GM18867 (cell line): Measurements from ENCODE around the gene CNTN1.

Experiments used
- ATAC-seq: cut with Tn5 transposase; IDR thresholded peaks from one replicate; pipeline ENCODE4 v1.9.1; 2021; ENCODE audit warnings: mild to moderate bottlenecking, moderate library complexity; ENCODE audit not compliant: unreplicated experiment

CNTN1 gene

GRCh38 chr12:40834321-40834720, 142.1 kb downstream of the CNTN1 start:
- no peak for ATAC-seq

DNA sequence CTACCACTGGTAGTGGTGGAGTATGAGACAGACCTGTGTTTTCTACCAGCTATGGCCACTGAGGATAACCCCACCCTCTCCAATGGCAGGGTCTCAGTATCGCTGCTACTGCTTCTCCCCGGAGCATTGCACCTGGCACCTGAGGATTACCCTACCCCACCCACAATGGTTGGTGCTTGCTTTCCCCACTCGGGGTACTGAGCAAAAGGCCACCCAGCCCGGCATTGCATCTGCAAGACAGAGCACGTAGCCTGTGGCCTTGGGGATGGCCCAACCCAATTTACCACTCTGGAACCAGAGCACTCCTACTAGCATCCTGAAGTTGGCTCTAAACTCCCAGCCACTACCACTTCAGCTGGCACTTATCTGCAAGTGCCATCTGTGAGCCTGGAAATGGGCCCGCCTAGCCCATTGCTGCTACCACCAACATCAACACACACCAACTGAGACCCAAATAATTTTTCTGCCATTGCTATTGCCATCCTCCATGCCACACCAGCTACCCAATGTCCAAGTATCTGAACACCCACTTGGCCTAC, 145.7 kb downstream of the CNTN1 start:
- no peak for ATAC-seq

GRCh38 chr12:40843495-40843894, 151.3 kb downstream of the CNTN1 start:
- no peak for ATAC-seq

- no peak for ATAC-seq
These were observed 161.0 kb downstream of the CNTN1 start for GRCh38 chr12:40853221-40853620.

GRCh38 chr12:40854604-40855003, 162.4 kb downstream of the CNTN1 start:
- no peak for ATAC-seq

DNA sequence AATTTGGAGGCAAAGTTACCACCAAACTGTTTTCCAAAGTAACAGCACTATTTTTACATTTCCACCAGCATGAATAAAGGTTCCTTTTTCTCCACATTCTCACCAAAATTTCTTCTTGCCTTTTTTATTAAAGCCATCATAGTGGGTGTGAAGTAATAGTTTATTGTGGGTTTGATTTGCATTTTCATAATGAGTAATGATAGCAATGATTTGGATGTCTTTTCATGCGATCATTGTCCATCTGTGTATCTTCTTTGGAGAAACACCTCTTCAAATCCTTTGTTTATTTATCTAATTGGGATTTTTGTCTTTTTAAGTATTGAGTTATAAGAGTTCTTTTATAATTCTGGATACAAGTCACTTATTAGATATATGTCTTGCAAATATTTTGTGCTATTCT, 172.7 kb downstream of the CNTN1 start:
- ATAC-seq: no peak

DNA sequence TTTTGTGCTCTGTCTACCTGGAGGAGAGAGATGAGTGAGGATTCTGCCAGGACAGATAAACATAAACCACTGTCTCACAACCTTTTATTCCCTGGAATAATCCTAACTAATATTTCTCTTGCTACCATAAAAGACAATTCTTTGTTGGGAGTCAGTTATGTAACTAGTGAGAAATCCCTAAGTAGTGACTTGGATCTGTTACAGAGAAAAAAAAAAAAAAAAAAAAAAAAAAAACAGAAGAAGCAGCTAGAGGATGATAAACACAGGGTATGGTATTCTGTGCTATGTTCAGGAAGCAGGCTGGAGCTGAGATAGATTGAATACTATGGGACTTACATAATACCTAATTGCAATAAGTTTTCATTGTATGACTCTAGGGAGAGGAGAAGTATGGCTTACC, 178.7 kb downstream of the CNTN1 start:
- no peak for ATAC-seq

- ATAC-seq: no peak
These were observed 182.6 kb downstream of the CNTN1 start for GRCh38 chr12:40874868-40875267.

- ATAC-seq: no peak
These were observed 197.1 kb downstream of the CNTN1 start for GRCh38 chr12:40889329-40889728.

DNA sequence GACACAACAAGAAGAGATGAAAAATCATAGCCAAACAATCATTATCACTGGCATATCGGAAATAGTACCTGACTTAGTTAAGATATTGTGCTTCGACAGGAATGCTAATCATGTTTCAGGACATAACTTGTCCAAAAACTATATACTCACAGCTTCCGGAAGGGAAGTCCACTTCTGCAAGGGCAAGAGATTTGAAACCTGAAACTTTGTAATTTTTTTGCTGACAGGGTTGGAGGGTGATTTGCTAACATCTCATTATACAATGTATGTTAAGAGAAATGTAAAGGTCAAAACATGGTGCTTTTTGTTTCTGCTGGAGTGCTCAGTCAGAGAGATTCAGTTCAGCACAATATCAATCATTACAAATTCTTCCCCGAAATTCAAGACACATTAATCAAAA, 200.3 kb downstream of the CNTN1 start:
- no peak for ATAC-seq

GRCh38 chr12:40898505-40898904, 206.3 kb downstream of the CNTN1 start:
- no peak for ATAC-seq

GRCh38 chr12:40903040-40903439, 210.8 kb downstream of the CNTN1 start:
- ATAC-seq: no peak

GRCh38 chr12:40907115-40907527, 214.9 kb downstream of the CNTN1 start:
- ATAC-seq: peak; percentile 91

- no peak for ATAC-seq
These were observed 219.4 kb downstream of the CNTN1 start for GRCh38 chr12:40911676-40912075.

GRCh38 chr12:40915172-40915571, 222.9 kb downstream of the CNTN1 start:
- ATAC-seq: no peak

DNA sequence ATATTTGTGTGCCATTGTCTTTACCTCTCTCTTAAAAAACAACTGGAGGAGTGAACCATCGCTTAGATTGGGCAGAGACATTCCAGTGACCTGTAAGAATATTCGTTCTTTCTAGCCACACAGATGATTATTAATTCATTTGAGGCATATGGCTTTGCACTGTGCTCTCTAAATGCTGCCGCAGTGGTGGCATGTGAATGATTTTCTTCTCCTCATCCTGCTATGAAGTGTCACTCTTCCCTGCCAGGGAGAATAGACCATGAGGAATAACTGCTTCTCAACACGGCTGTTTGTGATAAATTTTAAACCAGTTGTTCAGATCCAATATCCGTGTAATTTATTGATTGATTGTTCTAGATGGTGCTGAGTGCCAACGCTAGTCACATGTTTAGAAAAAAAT, 225.3 kb downstream of the CNTN1 start:
- no peak for ATAC-seq

DNA sequence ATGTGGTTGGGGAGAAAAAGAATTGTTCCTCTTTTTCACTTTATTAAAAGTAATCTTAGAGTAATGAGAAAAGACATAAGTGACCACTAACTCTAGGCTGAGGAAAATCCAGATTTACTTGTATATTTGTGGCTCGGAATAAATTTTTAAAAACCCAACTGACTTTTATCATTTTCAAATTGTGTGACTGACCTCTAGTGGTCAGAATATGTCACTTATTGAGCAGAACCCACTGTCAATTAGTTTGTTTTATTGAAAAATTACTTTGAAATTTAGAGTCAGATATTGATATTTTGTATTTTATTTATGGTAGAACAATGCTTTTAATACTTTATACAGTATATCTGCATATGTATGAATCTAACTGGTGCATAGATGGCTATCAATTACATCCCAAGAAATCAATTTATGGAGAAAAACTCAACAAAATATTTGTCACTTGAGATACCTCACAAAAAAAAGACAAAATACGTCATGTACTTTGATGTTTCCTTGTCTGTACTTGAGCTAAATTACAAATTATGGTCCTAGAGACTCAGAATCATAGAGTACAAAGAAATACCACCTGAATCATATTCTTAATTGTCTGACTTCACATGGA, 229.4 kb downstream of the CNTN1 start:
- peak; percentile 48 for ATAC-seq

GRCh38 chr12:40937891-40938290, 245.7 kb downstream of the CNTN1 start:
- no peak for ATAC-seq

GRCh38 chr12:40942326-40942725, 250.1 kb downstream of the CNTN1 start:
- ATAC-seq: no peak

- ATAC-seq: no peak
These were observed 253.5 kb downstream of the CNTN1 start for GRCh38 chr12:40945772-40946171.

- ATAC-seq: peak; percentile 58
These were observed 254.5 kb downstream of the CNTN1 start for GRCh38 chr12:40946612-40947194.

DNA sequence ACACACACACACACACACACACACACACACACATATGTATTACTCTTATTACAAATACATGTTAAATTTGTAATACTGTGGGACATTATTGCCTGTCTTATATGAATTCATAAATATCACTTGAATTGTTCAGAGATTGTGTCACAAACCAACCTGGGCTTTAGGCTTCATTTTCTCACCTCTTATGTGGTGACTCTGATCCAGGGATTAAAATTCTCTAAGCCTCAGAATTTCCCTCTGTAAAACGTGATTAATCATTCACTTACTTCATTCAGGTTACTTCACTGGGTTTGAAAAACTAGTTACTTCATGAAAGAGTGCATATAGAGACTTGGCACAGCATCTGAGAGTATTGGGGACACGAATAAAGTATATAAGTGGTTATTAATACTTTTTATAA, 255.6 kb downstream of the CNTN1 start:
- ATAC-seq: no peak

- no peak for ATAC-seq
These were observed 260.8 kb downstream of the CNTN1 start for GRCh38 chr12:40953076-40953475.
